ENCODE data around the gene SHISA9. TPM values are rescaled to one million over a fixed set of nuclear protein-coding genes. Genes with fewer than 3 reads are reported as not detected.

The SHISA9 gene
- total and polyA plus RNA-seq, 7 donors = 0.01 to 0.97 (median 0.07) TPM

DNA sequence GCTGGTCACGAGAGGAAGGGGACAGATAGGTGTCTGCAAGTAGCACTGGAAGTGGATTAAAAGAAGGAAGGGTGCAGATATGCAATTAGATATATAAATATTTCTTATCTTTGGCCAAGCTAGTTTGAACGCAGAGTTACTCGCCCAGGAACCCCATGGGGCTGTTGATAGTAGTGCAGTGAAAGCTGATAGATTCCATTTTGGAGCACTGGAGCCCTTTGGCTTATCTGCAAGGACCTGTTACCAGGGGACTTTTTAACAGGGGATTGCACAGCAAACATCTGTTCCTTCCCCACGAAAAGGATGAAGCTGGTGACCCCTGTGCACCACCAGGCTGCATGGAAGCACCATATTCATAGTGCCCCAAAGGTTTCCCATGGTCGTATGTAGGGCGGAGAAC, 218.7 kb downstream of the SHISA9 start:
- WGBS, 3 donors = 62 to 69% (median 67%) methylated on average over 6 of the region's 6 CpGs
- Histone ChIP-seq H3K27ac (no peak overlapping the region), H3K27me3 (ENCODE audit: insufficient read depth in 3 of 3, low read length in 2 of 3) (no peaks in the 10 kb centered on the region), H3K9me3 (no peaks in the 10 kb centered on the region), H3K36me3 (ENCODE audit: insufficient read depth in 1 of 2, low read depth in 1 of 2) (no peaks in the 10 kb centered on the region), H3K4me3 (no peak overlapping the region), H3K4me1 (no peaks in the 10 kb centered on the region)
- ATAC-seq = no peak
- intact Hi-C loops (cut with DNase I) = no loop called here
- DNase-seq = no peak
- TF ChIP-seq CTCF (IDR thresholded peaks at IDR 0.05) = no peak

DNA sequence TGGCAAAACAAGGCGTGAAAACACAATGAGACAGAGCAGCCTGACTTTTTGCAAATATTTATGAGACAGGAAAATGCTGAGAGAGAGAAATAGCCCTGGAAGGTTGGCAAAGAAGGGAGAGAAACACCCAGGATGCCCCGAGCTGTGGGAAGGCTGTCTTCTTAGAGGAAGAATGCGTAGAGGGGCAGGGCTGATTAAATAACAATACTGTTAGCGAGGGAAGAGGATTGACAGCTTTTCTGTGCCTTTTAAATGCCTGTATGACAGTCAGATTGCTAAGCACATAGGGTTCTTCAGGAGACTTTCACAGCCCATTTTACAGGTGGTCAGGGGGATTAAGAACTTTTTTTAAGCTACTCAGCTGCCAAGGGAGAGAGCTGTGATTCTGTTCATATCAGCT, 219.2 kb downstream of the SHISA9 start:
- DNase-seq (no peak), ATAC-seq (no peak)
- H3K9me3 ChIP-seq = no peaks in the 10 kb centered on the region
- no peaks in the 10 kb centered on the region for H3K36me3 ChIP-seq (ENCODE audit: insufficient read depth in 1 of 2, low read depth in 1 of 2)
- no peaks in the 10 kb centered on the region for H3K4me1 ChIP-seq
- H3K27ac ChIP-seq = no peak overlapping the region
- WGBS, 3 donors = 65 to 78% (median 72%) methylated on average over 4 of the region's 4 CpGs
- no peaks in the 10 kb centered on the region for H3K27me3 ChIP-seq (ENCODE audit: insufficient read depth in 3 of 3, low read length in 2 of 3)
- no peak overlapping the region for H3K4me3 ChIP-seq
- intact Hi-C loops (cut with DNase I) = no loop called here
- no peak for TF ChIP-seq CTCF (IDR thresholded peaks at IDR 0.05)

DNA sequence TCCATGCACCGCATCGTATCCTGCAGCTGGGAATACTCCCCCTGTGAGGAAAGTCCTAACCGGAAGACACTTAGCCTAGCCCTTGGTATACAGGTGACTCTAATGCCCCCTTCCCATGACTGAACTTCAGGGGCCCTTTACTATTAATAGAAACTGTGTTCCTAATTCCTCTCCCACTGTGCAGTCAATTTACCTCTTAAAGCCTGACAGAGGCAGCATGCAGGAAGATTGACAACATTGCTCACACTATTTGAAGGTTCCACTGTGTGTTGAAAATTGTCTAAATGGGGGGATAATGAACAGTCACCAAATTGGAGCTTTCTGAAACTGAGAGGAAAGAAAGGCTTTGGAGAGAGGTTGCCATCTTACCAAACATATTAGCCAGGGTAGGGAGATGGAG, 222.6 kb downstream of the SHISA9 start:
- DNase-seq (no peak), ATAC-seq (no peak)
- 90 to 95% (median 92%) methylated on average over 3 of the region's 3 CpGs for WGBS, 3 donors
- intact Hi-C loops (cut with DNase I) = no loop called here
- Histone ChIP-seq H3K27me3 (ENCODE audit: insufficient read depth in 3 of 3, low read length in 2 of 3) (no peaks in the 10 kb centered on the region), H3K4me1 (no peaks in the 10 kb centered on the region), H3K27ac (no peak overlapping the region), H3K9me3 (no peaks in the 10 kb centered on the region), H3K4me3 (no peak overlapping the region), H3K36me3 (ENCODE audit: insufficient read depth in 1 of 2, low read depth in 1 of 2) (no peaks in the 10 kb centered on the region)
- no peak for TF ChIP-seq CTCF (IDR thresholded peaks at IDR 0.05)

DNA sequence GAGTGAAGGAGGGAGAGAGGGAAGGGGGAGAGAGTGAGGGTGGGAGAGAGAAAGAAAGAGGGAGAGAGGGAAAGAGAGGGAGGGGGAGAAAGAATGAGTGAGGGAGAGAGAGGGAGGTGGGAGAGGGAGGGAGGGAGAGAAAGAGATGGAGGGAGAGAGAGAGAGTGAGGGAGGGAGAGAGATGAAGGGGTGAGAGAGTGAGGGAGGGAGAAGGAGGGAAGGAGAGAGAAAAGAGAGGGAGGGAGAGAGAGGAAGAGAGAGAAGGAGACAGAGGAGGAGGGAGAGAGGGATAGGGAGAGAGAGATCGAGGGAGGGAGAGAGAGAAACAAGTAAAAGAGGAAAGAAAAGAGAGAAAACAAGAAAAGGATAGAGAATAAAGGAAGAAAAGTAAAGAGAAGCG, 225.7 kb downstream of the SHISA9 start:
- no peaks in the 10 kb centered on the region for H3K4me1 ChIP-seq
- DNase-seq = no peak
- no peaks in the 10 kb centered on the region for H3K36me3 ChIP-seq (ENCODE audit: insufficient read depth in 1 of 2, low read depth in 1 of 2)
- no peak for ATAC-seq
- no peak for TF ChIP-seq CTCF (IDR thresholded peaks at IDR 0.05)
- no peaks in the 10 kb centered on the region for H3K27me3 ChIP-seq (ENCODE audit: insufficient read depth in 3 of 3, low read length in 2 of 3)
- intact Hi-C loops (cut with DNase I) = no loop called here
- H3K9me3 ChIP-seq = no peaks in the 10 kb centered on the region
- no peak overlapping the region for H3K4me3 ChIP-seq
- 72 to 73% (median 72%) methylated on average over 2 of the region's 2 CpGs for WGBS, 3 donors
- H3K27ac ChIP-seq = no peak overlapping the region

DNA sequence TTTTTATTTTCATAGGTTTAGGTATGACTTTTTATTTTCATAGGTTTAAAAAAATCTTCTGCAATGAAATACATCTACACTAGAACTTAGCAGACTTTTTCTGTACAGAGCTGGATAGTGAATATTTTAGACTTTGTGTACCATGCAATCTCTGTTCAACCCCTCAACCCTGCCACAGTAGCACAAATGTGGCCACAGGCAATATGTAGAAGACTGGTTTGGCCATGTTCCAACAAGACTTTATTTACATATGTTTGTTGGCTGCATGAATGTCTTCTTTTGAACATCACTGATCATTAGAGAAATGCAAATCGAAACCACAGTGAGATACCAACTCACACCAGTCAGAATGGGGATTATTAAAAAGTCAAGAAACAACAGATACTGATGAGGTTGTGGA, 229.2 kb downstream of the SHISA9 start:
- intact Hi-C loops (cut with DNase I) = no loop called here
- TF ChIP-seq CTCF (IDR thresholded peaks at IDR 0.05) = no peak
- no peaks in the 10 kb centered on the region for H3K9me3 ChIP-seq
- no peaks in the 10 kb centered on the region for H3K36me3 ChIP-seq (ENCODE audit: insufficient read depth in 1 of 2, low read depth in 1 of 2)
- DNase-seq (no peak), ATAC-seq (no peak)
- no peaks in the 10 kb centered on the region for H3K4me1 ChIP-seq
- H3K4me3 ChIP-seq = no peak overlapping the region
- peaks cover 0 to 2% (median 0%) of the 10 kb centered on the region in 3 donors for H3K27me3 ChIP-seq (ENCODE audit: insufficient read depth in 3 of 3, low read length in 2 of 3)
- 65 to 74% (median 67%) methylated on average over 1 of the region's 1 CpG for WGBS, 3 donors
- no peak overlapping the region for H3K27ac ChIP-seq
